T-helper 9 cell (primary cell): ENCODE results near the gene MYRF.
A peak's percentile ranks its signal among the peaks of the same experiment; 100 is the strongest.

ENCODE experiments used
- DNase-seq: peaks from one replicate; pipeline ENCODE4 v3.0.0-alpha.2; 2020

MYRF gene

GRCh38 chr11:61719978-61720377, 32.5 kb upstream of the MYRF start:
- DNase-seq = no peak

- DNase-seq = no peak
Observed at GRCh38 chr11:61720597-61720996, 31.8 kb upstream of the MYRF start.

GRCh38 chr11:61724437-61724836, 28.0 kb upstream of the MYRF start:
- DNase-seq = no peak

- no peak for DNase-seq
Observed at GRCh38 chr11:61725781-61726231, 26.6 kb upstream of the MYRF start.

GRCh38 chr11:61726775-61727174, 25.7 kb upstream of the MYRF start:
- DNase-seq = no peak

- no peak for DNase-seq
Observed at GRCh38 chr11:61727401-61727811, 25.0 kb upstream of the MYRF start.

- no peak for DNase-seq
Observed at GRCh38 chr11:61728066-61728939, 24.1 kb upstream of the MYRF start.

GRCh38 chr11:61728940-61729219, 23.6 kb upstream of the MYRF start:
- DNase-seq = no peak

GRCh38 chr11:61730240-61730994, 22.0 kb upstream of the MYRF start:
- DNase-seq = no peak

- no peak for DNase-seq
Observed at GRCh38 chr11:61731211-61731951, 21.1 kb upstream of the MYRF start.

- no peak for DNase-seq
Observed at GRCh38 chr11:61731952-61732675, 20.3 kb upstream of the MYRF start.

- no peak for DNase-seq
Observed at GRCh38 chr11:61732705-61733104, 19.7 kb upstream of the MYRF start.

GRCh38 chr11:61733120-61733978, 19.1 kb upstream of the MYRF start:
- DNase-seq = peak; percentile 78

GRCh38 chr11:61734767-61735166, 17.7 kb upstream of the MYRF start:
- no peak for DNase-seq

- no peak for DNase-seq
Observed at GRCh38 chr11:61735391-61735790, 17.0 kb upstream of the MYRF start.

- no peak for DNase-seq
Observed at GRCh38 chr11:61736310-61736709, 16.1 kb upstream of the MYRF start.

- no peak for DNase-seq
Observed at GRCh38 chr11:61737131-61737530, 15.3 kb upstream of the MYRF start.

GRCh38 chr11:61737636-61738386, 14.6 kb upstream of the MYRF start:
- no peak for DNase-seq

GRCh38 chr11:61738776-61739175, 13.7 kb upstream of the MYRF start:
- DNase-seq = no peak

- DNase-seq = no peak
Observed at GRCh38 chr11:61739413-61739812, 13.0 kb upstream of the MYRF start.

- DNase-seq = no peak
Observed at GRCh38 chr11:61739966-61740365, 12.5 kb upstream of the MYRF start.
